BLaER1 (cell line): ENCODE data around the gene TMEM229B.

Experiments used
- H3K27ac ChIP-seq: shearing (Covaris generic); formaldehyde crosslinking; 2 replicates; pipeline ENCODE4 v1.8.1; 2022
- H3K27me3 ChIP-seq: shearing (Covaris generic); formaldehyde crosslinking; 2 replicates; pipeline ENCODE4 v1.8.1; 2022
- H3K36me3 ChIP-seq: shearing (Covaris generic); formaldehyde crosslinking; 2 replicates; pipeline ENCODE4 v1.8.1; 2022
- H3K4me1 ChIP-seq: shearing (Covaris generic); formaldehyde crosslinking; 2 replicates; pipeline ENCODE4 v1.8.1; 2022
- H3K4me2 ChIP-seq: shearing (Covaris generic); formaldehyde crosslinking; 2 replicates; pipeline ENCODE4 v1.8.1; 2022
- H3K4me3 ChIP-seq: shearing (Covaris generic); formaldehyde crosslinking; 2 replicates; pipeline ENCODE4 v1.8.1; 2022
- H3K9ac ChIP-seq: shearing (Covaris generic); formaldehyde crosslinking; 2 replicates; pipeline ENCODE4 v1.8.1; 2022
- H3K9me3 ChIP-seq: shearing (Covaris generic); formaldehyde crosslinking; 2 replicates; pipeline ENCODE4 v1.8.1; 2022
- H4K20me1 ChIP-seq: shearing (Covaris generic); formaldehyde crosslinking; 2 replicates; pipeline ENCODE4 v1.8.1; 2022
- Cebpa-rat ChIP-seq: shearing (Covaris generic); IDR thresholded peaks from 2 replicates; pipeline ENCODE4 v1.8.1; 2022

Gene TMEM229B

DNA sequence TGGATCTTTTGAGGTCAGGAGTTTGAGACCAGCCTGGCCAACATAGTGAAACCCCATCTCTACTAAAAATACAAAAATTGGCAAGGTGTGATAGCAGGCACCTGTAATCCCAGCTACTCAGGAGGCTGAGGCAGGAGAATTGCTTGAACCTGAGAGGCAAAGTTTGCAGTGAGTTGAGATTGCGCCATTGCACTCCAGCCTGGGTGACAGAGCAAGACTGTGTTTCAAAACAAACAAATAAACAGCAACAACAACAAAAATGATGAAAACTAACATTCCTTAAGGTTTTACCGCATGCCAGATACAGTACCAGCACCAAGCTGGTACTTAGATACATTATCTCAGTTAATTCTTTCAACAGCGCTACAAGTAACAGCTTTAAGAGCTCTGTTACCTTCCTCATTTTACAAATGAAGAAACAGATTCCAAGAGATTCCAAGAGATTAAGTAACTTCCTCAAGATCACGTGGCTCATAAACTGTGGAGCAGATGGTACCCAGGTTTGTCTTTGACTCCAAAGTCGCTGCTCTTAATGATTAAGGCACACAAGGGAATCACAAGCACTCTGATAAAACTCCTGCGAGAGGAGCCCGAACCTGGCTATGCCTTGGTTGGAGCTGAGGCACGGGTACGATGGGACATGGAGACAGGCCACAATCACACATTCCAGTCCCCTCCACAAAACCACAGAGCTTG is 58.9 kb downstream of the TMEM229B start:
- no peak overlapping the region for H3K9ac ChIP-seq
- H3K4me1 ChIP-seq, result peaks cover 9% of the 10 kb centered on the region
- no peaks in the 10 kb centered on the region for H4K20me1 ChIP-seq
- H3K36me3 ChIP-seq, result no peaks in the 10 kb centered on the region
- no peak overlapping the region for H3K27ac ChIP-seq
- H3K4me3 ChIP-seq, result no peak overlapping the region
- H3K9me3 ChIP-seq, result no peaks in the 10 kb centered on the region
- TF ChIP-seq Cebpa-rat, result no peak
- no peaks in the 10 kb centered on the region for H3K27me3 ChIP-seq
- H3K4me2 ChIP-seq, result no peak overlapping the region

DNA sequence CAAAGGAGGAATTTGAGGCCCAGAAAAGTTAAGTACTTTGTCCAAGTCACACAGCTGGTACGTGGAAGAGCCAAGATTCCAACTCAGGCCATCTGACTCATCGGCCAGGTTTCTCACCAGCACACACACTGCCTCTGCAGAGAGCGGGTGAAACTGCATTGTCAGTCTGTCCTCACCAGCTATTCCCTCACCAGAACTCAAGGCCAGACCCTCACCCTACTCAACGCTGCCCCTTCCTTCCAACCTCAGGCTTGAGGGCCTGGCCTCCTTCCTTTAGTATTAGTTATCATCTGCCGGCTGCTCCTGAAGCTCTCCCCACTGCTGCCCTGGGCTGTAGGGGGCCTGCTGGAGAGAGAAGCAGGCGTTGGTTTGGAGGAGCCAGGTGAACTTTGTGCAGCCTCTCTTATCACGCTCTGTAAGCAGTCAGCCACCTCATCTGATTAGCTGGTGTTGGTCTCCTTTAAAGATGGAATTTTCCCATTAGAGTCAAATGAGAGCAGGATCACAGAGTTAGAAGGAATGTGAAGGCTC is 60.0 kb downstream of the TMEM229B start:
- H3K4me1 ChIP-seq, result peaks cover 11% of the 10 kb centered on the region
- H3K4me3 ChIP-seq, result no peak overlapping the region
- no peak overlapping the region for H3K4me2 ChIP-seq
- H3K9me3 ChIP-seq, result no peaks in the 10 kb centered on the region
- no peaks in the 10 kb centered on the region for H3K36me3 ChIP-seq
- no peaks in the 10 kb centered on the region for H3K27me3 ChIP-seq
- no peak overlapping the region for H3K9ac ChIP-seq
- no peaks in the 10 kb centered on the region for H4K20me1 ChIP-seq
- no peak overlapping the region for H3K27ac ChIP-seq
- no peak for TF ChIP-seq Cebpa-rat

DNA sequence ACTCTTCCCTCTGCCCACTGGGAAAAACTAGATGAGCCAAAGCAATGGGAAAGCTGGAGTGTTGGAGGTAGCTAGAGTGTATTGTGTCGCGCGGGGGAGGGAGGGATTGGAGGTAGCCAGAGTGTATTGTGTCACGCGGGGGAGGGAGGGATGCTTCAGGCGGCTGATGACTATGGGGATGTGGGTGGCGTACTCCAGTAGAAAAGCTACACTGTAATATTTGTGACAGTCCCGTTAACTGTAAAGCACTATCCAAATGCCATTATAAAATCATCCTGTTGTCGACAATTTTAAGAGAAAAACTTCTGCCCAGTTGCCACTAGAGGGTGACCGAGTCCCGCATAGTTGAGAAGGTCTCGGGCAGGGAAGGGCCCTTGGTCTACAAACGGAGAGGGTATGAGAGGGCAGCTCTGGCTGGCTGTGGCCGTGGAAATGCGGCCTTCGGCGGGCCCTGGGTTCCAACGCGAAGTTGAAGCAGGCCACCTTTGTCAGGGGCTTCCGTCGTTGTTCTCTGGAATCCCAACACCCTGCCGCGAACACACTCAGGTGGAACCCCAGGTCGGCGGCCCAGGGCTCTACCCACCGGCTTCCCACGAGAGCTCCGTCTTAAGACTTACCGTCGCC is 61.4 kb downstream of the TMEM229B start:
- H4K20me1 ChIP-seq, result no peaks in the 10 kb centered on the region
- no peaks in the 10 kb centered on the region for H3K9me3 ChIP-seq
- H3K4me1 ChIP-seq, result peaks cover 14% of the 10 kb centered on the region
- H3K36me3 ChIP-seq, result no peaks in the 10 kb centered on the region
- H3K4me2 ChIP-seq, result peak overlapping the region; percentile 41
- H3K27me3 ChIP-seq, result no peaks in the 10 kb centered on the region
- no peak for TF ChIP-seq Cebpa-rat
- H3K9ac ChIP-seq, result no peak overlapping the region
- no peak overlapping the region for H3K27ac ChIP-seq
- H3K4me3 ChIP-seq, result no peak overlapping the region

DNA sequence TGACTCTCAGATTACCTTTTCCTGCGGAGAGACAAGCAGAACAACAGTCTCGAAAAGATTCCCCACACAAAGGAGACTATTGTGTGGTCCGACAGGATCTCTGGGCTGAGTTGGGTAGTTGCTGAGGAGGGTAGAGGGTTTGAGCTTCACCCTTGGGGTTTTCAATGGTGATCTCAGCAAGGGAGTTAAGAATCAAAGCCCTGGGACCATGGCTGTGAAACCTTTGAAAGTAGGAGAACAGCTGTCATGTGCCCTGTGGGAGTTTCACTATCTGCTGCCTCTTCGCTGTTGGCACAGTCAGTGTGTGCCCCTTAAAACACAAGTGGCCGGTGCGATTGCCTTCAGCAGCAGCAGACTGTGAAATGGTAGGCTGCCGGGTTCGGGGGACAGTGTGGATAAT is 62.4 kb downstream of the TMEM229B start:
- Histone ChIP-seq H3K4me2 (no peak overlapping the region), H3K36me3 (no peaks in the 10 kb centered on the region), H3K27ac (no peak overlapping the region), H3K9me3 (no peaks in the 10 kb centered on the region), H3K4me1 (peaks cover 14% of the 10 kb centered on the region), H3K9ac (no peak overlapping the region), H4K20me1 (no peaks in the 10 kb centered on the region), H3K4me3 (no peak overlapping the region), H3K27me3 (no peaks in the 10 kb centered on the region)
- no peak for TF ChIP-seq Cebpa-rat

DNA sequence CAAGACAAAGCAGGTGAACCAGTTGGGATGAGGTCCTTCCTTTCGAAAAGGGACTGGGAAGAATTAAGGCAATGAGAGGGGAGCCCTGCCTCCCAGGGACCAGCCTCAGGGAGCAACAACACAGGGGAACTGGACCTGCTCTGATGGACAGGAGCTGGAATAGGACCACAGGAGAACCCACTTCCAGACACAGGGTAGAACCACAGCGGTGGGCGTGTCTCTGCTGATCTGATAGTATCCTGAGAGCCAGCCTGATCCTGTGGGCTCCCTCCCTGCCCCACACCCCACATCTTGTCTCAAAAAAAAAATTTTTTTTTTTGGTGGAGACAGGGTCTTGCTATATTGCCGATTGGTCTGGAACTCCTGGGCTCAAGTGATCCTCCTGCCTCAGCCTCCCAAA is 62.9 kb downstream of the TMEM229B start:
- no peaks in the 10 kb centered on the region for H3K36me3 ChIP-seq
- H3K27me3 ChIP-seq, result no peaks in the 10 kb centered on the region
- H4K20me1 ChIP-seq, result no peaks in the 10 kb centered on the region
- H3K4me3 ChIP-seq, result no peak overlapping the region
- H3K27ac ChIP-seq, result no peak overlapping the region
- no peak for TF ChIP-seq Cebpa-rat
- H3K9ac ChIP-seq, result no peak overlapping the region
- H3K9me3 ChIP-seq, result no peaks in the 10 kb centered on the region
- H3K4me1 ChIP-seq, result peaks cover 10% of the 10 kb centered on the region
- H3K4me2 ChIP-seq, result no peak overlapping the region

DNA sequence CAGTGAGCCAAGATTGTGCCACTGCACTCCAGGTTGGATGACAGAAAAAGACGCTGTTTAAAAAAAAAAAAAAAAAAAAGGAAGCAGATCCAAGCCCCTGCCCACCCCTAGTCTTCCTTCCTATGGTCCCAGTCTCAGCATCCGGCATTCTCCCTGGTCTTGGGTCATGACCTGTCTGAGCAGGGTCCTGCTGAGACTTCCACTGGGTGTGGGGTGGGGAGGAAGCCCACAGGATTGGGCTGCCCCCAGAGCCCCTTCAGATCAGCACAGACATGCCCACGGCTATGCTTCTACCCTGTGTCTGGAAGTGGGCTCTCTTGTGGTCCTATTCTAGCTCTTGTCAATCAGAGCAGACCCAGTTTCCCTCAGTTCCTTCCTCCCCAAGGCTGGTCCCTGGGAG is 64.0 kb downstream of the TMEM229B start:
- H3K4me1 ChIP-seq, result peaks cover 5% of the 10 kb centered on the region; the same call in 1 of the 2 replicates
- H3K9me3 ChIP-seq, result no peaks in the 10 kb centered on the region
- no peak overlapping the region for H3K27ac ChIP-seq
- no peak overlapping the region for H3K9ac ChIP-seq
- no peak for TF ChIP-seq Cebpa-rat
- H3K36me3 ChIP-seq, result no peaks in the 10 kb centered on the region
- no peaks in the 10 kb centered on the region for H3K27me3 ChIP-seq
- H4K20me1 ChIP-seq, result no peaks in the 10 kb centered on the region
- no peak overlapping the region for H3K4me2 ChIP-seq
- H3K4me3 ChIP-seq, result no peak overlapping the region

DNA sequence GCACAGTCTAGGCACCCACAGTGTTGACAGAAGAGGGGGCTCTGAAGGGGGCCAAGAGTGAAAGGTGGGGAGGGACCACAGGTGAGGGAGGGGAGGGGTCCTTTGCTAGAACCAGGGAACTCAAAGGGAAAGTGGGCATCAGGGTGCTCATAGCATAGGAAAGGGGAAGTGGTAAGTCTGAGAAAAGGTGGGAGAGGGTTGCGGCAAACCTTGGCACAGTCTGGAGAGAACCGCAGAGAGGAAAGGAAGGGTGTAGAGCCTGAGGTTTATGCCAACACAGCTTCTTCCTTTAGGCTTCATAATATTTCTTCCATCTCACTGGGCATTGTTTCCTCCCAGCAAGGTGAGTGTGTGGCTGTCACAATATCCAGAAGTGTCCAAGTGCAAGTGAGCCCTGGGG is 65.1 kb downstream of the TMEM229B start:
- H3K4me1 ChIP-seq, result peaks cover 5% of the 10 kb centered on the region; the same call in 1 of the 2 replicates
- no peaks in the 10 kb centered on the region for H4K20me1 ChIP-seq
- no peak overlapping the region for H3K27ac ChIP-seq
- H3K36me3 ChIP-seq, result no peaks in the 10 kb centered on the region
- no peak overlapping the region for H3K4me3 ChIP-seq
- no peak overlapping the region for H3K9ac ChIP-seq
- H3K4me2 ChIP-seq, result no peak overlapping the region
- TF ChIP-seq Cebpa-rat, result no peak
- no peaks in the 10 kb centered on the region for H3K9me3 ChIP-seq
- no peaks in the 10 kb centered on the region for H3K27me3 ChIP-seq

DNA sequence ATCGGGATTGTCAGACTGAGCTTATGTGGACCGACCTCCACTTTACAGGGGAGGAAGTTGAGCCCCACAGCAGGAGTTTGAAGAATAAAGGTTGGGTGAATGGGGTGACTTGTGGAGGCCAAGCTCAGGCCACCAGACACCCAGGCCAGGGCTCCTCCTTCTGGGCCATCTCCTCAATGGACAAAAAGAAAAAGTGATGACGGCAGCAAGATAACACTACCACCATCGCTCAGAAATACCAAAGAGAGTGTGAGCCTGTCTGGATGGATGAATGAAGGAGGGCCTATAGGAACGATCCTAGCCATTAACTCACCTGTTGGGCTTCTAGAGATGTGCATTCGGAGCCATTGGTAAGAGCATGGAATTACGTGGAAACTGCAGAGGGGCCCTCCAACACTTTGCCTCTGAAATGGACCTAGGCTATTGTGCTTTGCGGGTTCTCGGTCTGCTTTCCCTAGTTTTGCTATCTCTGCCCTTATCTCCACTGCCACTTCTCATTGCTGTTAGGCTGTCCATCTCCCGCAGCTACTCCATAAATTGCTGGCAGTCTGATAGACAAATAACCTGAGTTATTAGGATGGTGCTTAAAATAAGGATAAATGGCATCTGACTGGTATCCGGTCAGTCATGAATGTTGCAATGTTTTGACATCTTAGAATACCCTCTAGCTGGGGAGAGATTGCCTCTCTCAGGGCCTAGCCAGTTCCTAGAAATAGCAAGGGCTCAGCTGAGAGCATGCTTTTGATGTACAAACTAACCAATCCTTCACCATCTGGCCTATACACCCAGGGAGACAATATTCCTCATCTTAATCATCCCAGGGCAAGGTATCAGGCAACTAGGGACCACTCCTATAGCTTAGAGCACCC is 66.9 kb downstream of the TMEM229B start:
- Histone ChIP-seq H3K4me2 (no peak overlapping the region), H3K4me1 (peaks cover 5% of the 10 kb centered on the region; the same call in 1 of the 2 replicates), H3K36me3 (no peaks in the 10 kb centered on the region), H3K27me3 (no peaks in the 10 kb centered on the region), H3K9ac (no peak overlapping the region), H3K27ac (no peak overlapping the region), H3K4me3 (no peak overlapping the region), H4K20me1 (no peaks in the 10 kb centered on the region), H3K9me3 (no peaks in the 10 kb centered on the region)
- no peak for TF ChIP-seq Cebpa-rat
